ENCODE data around the gene RABGAP1.

DNA sequence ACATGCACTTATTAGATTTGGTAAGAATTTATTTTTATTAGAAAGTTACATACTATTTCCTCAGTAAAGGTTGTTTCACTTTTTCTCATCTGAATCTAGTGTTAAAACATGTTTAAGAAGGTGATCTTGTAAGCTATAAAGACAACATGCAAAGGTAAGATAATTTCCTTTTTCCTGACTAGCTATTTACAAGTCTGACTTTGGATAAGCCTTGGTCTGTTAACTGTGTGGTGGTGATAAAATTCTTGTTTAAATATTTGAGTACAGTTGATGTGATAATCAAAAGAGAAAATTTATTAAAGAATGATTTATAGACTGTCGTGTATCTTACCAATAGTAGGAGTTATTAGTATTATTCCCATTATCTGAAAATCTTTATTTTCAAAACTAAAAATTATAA is 55.8 kb downstream of the RABGAP1 start:
- TF ChIP-seq CTCF (IDR thresholded peaks at IDR 0.05; ENCODE audit: low read length) (no peak), EZH2phosphoT487 (IDR thresholded peaks at IDR 0.05; ENCODE audit: low read length) (no peak), EZH2 (optimal IDR thresholded peaks at IDR 0.05; ENCODE audit: low read depth, low read length) (no peak)
